CD4-positive, CD25-positive, alpha-beta regulatory T cell (primary cell): Measurements from ENCODE around the gene YLPM1. TPM values are rescaled to one million over a fixed set of nuclear protein-coding genes. Genes with fewer than 3 reads are reported as not detected.
A peak's percentile ranks its signal among the peaks of the same experiment; 100 is the strongest.

Experiments
- ATAC-seq, 2 donors: fragments of 150-1000 bp; cut with Tn5 transposase; one replicate each; pipeline ENCODE4 v1.10.0; 2021; ENCODE audit warnings: low read depth in 2 of 2, moderate number of reproducible peaks in 2 of 2, moderate library complexity in 1 of 2
- DNase-seq, 3 donors: peaks; one replicate each; pipeline versions ENCODE4 v3.0.0 to v3.0.0-alpha.2; 2012 to 2022; ENCODE audit warnings: mixed read lengths in 1 of 3
- H3K27ac ChIP-seq: one replicate; pipeline ENCODE4 v1.7.0; 2013; ENCODE audit warnings: mild to moderate bottlenecking, low read length; ENCODE audit not compliant: insufficient read depth, poor library complexity, severe bottlenecking
- H3K27me3 ChIP-seq: one replicate; pipeline ENCODE4 v1.7.0; 2013; ENCODE audit warnings: low read length; ENCODE audit not compliant: control insufficient read depth, insufficient read depth
- H3K36me3 ChIP-seq: one replicate; pipeline ENCODE4 v1.7.0; 2013; ENCODE audit warnings: mild to moderate bottlenecking, low read length, moderate library complexity; ENCODE audit not compliant: control insufficient read depth, insufficient read depth
- H3K4me1 ChIP-seq: 2 replicates; pipeline ENCODE4 v1.7.0; 2013; ENCODE audit warnings: mild to moderate bottlenecking, low read length; ENCODE audit not compliant: insufficient read depth, control insufficient read depth, poor library complexity, severe bottlenecking
- H3K4me3 ChIP-seq: one replicate; pipeline ENCODE4 v1.7.0; 2013; ENCODE audit warnings: low read depth, mild to moderate bottlenecking, low read length, moderate library complexity
- H3K9me3 ChIP-seq, 2 experiments: 1 replicate in 1 of 2; 2 replicates in 1 of 2; pipeline ENCODE4 v1.7.0; 2013; ENCODE audit warnings: low read length in 2 of 2, mild to moderate bottlenecking in 1 of 2, moderate library complexity in 1 of 2; ENCODE audit not compliant: control insufficient read depth in 2 of 2
- H3K27ac Mint-ChIP-seq, 3 donors: one replicate each; pipeline ENCODE4 v1.8.0; 2020 to 2022; ENCODE audit warnings: mild to moderate bottlenecking in 3 of 3, mixed read lengths in 3 of 3, moderate library complexity in 2 of 3
- H3K27me3 Mint-ChIP-seq: one replicate; pipeline ENCODE4 v1.8.0; 2022; ENCODE audit warnings: mild to moderate bottlenecking, mixed read lengths
- H3K36me3 Mint-ChIP-seq: one replicate; pipeline ENCODE4 v1.8.0; 2020; ENCODE audit warnings: mixed read lengths
- H3K4me1 Mint-ChIP-seq, 4 donors: one replicate each; pipeline ENCODE4 v1.8.0; 2020 to 2022; ENCODE audit warnings: mixed read lengths in 4 of 4, mild to moderate bottlenecking in 1 of 4
- H3K4me3 Mint-ChIP-seq, 4 donors: one replicate each; pipeline ENCODE4 v1.8.0; 2020 to 2022; ENCODE audit warnings: mild to moderate bottlenecking in 4 of 4, mixed read lengths in 4 of 4, moderate library complexity in 3 of 4
- H3K9me3 Mint-ChIP-seq, 7 donors: one replicate each; pipeline ENCODE4 v1.8.0; 2020 to 2022; ENCODE audit warnings: mixed read lengths in 7 of 7, mild to moderate bottlenecking in 3 of 7, moderate library complexity in 2 of 7
- polyA plus RNA-seq, 4 donors: library from polyadenylated mRNA; unstranded; fragments of 300-500 nt; fragmentation: Illumina TruSeq; gene quantifications; one replicate each; pipeline ENCODE4 v1.2.3, GENCODE V29; 2021
- total RNA-seq: library from RNA; stranded (reverse); gene quantifications from one replicate; pipeline ENCODE4 v1.2.3, GENCODE V29; 2022

YLPM1 gene
- total and polyA plus RNA-seq, 5 donors from 2014 or later = 10.5 to 93.2 (median 11.7) TPM

- H3K4me1 ChIP-seq = peaks cover 9% of the 10 kb centered on the region
- H3K27me3 Mint-ChIP-seq = peaks cover 4% of the 10 kb centered on the region
- no peaks in the 10 kb centered on the region for H3K36me3 ChIP-seq
- H3K27ac Mint-ChIP-seq = peak within 1 kb of the TSS; percentile 66 to 91 (median 77)
- DNase-seq (peak in 2 of 3 donors; percentile 5 to 16), ATAC-seq (peak; percentile 28 to 56)
- no peaks in the 10 kb centered on the region for H3K36me3 Mint-ChIP-seq
- no peaks in the 10 kb centered on the region for H3K9me3 Mint-ChIP-seq
- peak within 1 kb of the TSS in 3 of 4 donors; percentile 3 to 65 (median 30) for H3K4me3 Mint-ChIP-seq
- no peak within 1 kb of the TSS for H3K27ac ChIP-seq
- H3K4me3 ChIP-seq = peak within 1 kb of the TSS; percentile 19
- no peaks in the 10 kb centered on the region for H3K9me3 ChIP-seq
- peaks cover 0 to 32% (median 21%) of the 10 kb centered on the region in 4 donors for H3K4me1 Mint-ChIP-seq
- no peaks in the 10 kb centered on the region for H3K27me3 ChIP-seq
These were observed 113.1 kb downstream of the YLPM1 start, which contains the start of gene PROX2 for GRCh38 chr14:74875941-74876913. Gene PROX2, minus strand, starts transcription at chr14:74876145. Its CDS starts 12,311 bp downstream, at chr14:74863834.

GRCh38 chr14:74879427-74880182 lies 116.5 kb downstream of the YLPM1 start:
- Histone ChIP-seq H3K36me3 (no peaks in the 10 kb centered on the region), H3K27me3 (no peaks in the 10 kb centered on the region), H3K4me1 (peaks cover 33% of the 10 kb centered on the region), H3K9me3 (no peaks in the 10 kb centered on the region), H3K4me3 (no peak overlapping the region), H3K27ac (no peak overlapping the region)
- Mint-ChIP-seq H3K36me3 (no peaks in the 10 kb centered on the region), H3K27me3 (no peaks in the 10 kb centered on the region), H3K4me3 (peak overlapping the region; percentile 42 to 95 (median 64)), H3K9me3 (no peaks in the 10 kb centered on the region), H3K4me1 (peaks cover 5 to 59% (median 44%) of the 10 kb centered on the region in 4 donors), H3K27ac (peak overlapping the region; percentile 77 to 100 (median 94))
- ATAC-seq = no peak
- DNase-seq = no peak

GRCh38 chr14:74881431-74882102 lies 118.5 kb downstream of the YLPM1 start, which contains the start of gene DLST:
Gene DLST, plus strand, starts transcription at chr14:74881916. Its CDS starts 38 bp downstream, at chr14:74881954.
- Mint-ChIP-seq H3K36me3 (peaks cover 8% of the 10 kb centered on the region), H3K9me3 (no peaks in the 10 kb centered on the region), H3K27ac (peak within 1 kb of the TSS; percentile 94 to 100 (median 99)), H3K27me3 (no peaks in the 10 kb centered on the region), H3K4me1 (peaks cover 14 to 64% (median 50%) of the 10 kb centered on the region in 4 donors), H3K4me3 (peak within 1 kb of the TSS; percentile 95 to 100 (median 98))
- Histone ChIP-seq H3K27ac (peak within 1 kb of the TSS; percentile 84), H3K4me3 (peak within 1 kb of the TSS; percentile 93), H3K9me3 (no peaks in the 10 kb centered on the region), H3K27me3 (no peaks in the 10 kb centered on the region), H3K36me3 (peaks cover 10% of the 10 kb centered on the region), H3K4me1 (peaks cover 42% of the 10 kb centered on the region)
- peak; percentile 78 to 92 (median 85) for DNase-seq
- ATAC-seq = peak; percentile 89 to 94

GRCh38 chr14:74882103-74882920 lies 119.2 kb downstream of the YLPM1 start:
- no peaks in the 10 kb centered on the region for H3K9me3 ChIP-seq
- H3K27me3 ChIP-seq = no peaks in the 10 kb centered on the region
- H3K27ac ChIP-seq = peak overlapping the region; percentile 84
- peaks cover 17% of the 10 kb centered on the region for H3K36me3 ChIP-seq
- Mint-ChIP-seq H3K4me3 (peak overlapping the region; percentile 95 to 100 (median 98)), H3K4me1 (peaks cover 14 to 65% (median 50%) of the 10 kb centered on the region in 4 donors), H3K27me3 (no peaks in the 10 kb centered on the region), H3K27ac (peak overlapping the region; percentile 94 to 100 (median 99)), H3K9me3 (no peaks in the 10 kb centered on the region), H3K36me3 (peaks cover 8% of the 10 kb centered on the region)
- peak; percentile 35 to 73 (median 70) for DNase-seq
- H3K4me1 ChIP-seq = peaks cover 42% of the 10 kb centered on the region
- H3K4me3 ChIP-seq = peak overlapping the region; percentile 93
- ATAC-seq = peak; percentile 43 to 49

Other genes with a start within 250 kb of the YLPM1 start
- 0.54 TPM for gene LTBP2, start 151.1 kb upstream of the YLPM1 start, total RNA-seq
- gene LTBP2, start 151.1 kb upstream of the YLPM1 start, polyA plus RNA-seq = under 1 TPM; 0.02 to 0.25 (median 0.14) TPM
- gene AREL1, start 50.2 kb upstream of the YLPM1 start, total RNA-seq = 47.0 TPM
- 10 to 100 TPM; 18.3 to 25.7 (median 20.8) TPM for gene AREL1, start 50.2 kb upstream of the YLPM1 start, polyA plus RNA-seq
- gene FCF1, start 50.2 kb upstream of the YLPM1 start, total RNA-seq = 35.5 TPM
- 10 to 100 TPM; 20.9 to 29.6 (median 27.9) TPM for gene FCF1, start 50.2 kb upstream of the YLPM1 start, polyA plus RNA-seq
- not detected for gene PROX2, start 112.8 kb downstream of the YLPM1 start, total RNA-seq
- under 1 TPM in 1 of 4 donors, not detected in 3; 0.21 TPM for gene PROX2, start 112.8 kb downstream of the YLPM1 start, polyA plus RNA-seq
- 122 TPM for gene DLST, start 118.6 kb downstream of the YLPM1 start, total RNA-seq
- gene DLST, start 118.6 kb downstream of the YLPM1 start, polyA plus RNA-seq = 10 to 100 TPM in 2 of 4 donors, 1 to 10 TPM in 2; 8.1 to 11.7 (median 10.2) TPM
- 4.5 TPM for gene RPS6KL1, start 159.9 kb downstream of the YLPM1 start, total RNA-seq
- gene RPS6KL1, start 159.9 kb downstream of the YLPM1 start, polyA plus RNA-seq = 1 to 10 TPM in 2 of 4 donors, under 1 TPM in 2; 0.27 to 3.4 (median 1.4) TPM
- gene PGF, start 192.3 kb downstream of the YLPM1 start, total RNA-seq = not detected
- under 1 TPM in 1 of 4 donors, not detected in 3; 0.44 TPM for gene PGF, start 192.3 kb downstream of the YLPM1 start, polyA plus RNA-seq
- 24.2 TPM for gene EIF2B2, start 239.6 kb downstream of the YLPM1 start, total RNA-seq
- gene EIF2B2, start 239.6 kb downstream of the YLPM1 start, polyA plus RNA-seq = 10 to 100 TPM; 39.9 to 61.6 (median 49.8) TPM